ENCODE data around the gene MEIOSIN. TPM values are rescaled to one million over a fixed set of nuclear protein-coding genes. Genes with fewer than 3 reads are reported as not detected.

The MEIOSIN gene
- total and polyA plus RNA-seq, 9 of the 15 experiments (the other 6 are each of a cell fraction or from before 2014, with no cell fraction given), result 0.06 to 2.0 (median 0.76) TPM

- TF ChIP-seq RREB1 (CRISPR knock-in tag; IDR thresholded peaks at IDR 0.05) (no peak), ARID3B (CRISPR knock-in tag; IDR thresholded peaks at IDR 0.05; ENCODE audit: borderline replicate concordance) (no peak)
Observed at GRCh38 chr19:45790942-45791341, 57.7 kb downstream of the MEIOSIN start (continued).
